SU-DHL-6 (cell line): Measurements from ENCODE around the gene MRPS2.

Experiments used
- H2AFZ ChIP-seq: fragments of 200-600 bp; sonication (generic); 2 replicates; pipeline ENCODE4 v1.6.1; 2014; ENCODE audit warnings: low read depth, mild to moderate bottlenecking, moderate library complexity, mixed read lengths, antibody characterized with exemption, low read length; ENCODE audit not compliant: severe bottlenecking
- H3F3A ChIP-seq: fragments of 200-600 bp; shearing (Covaris generic); 2 replicates; pipeline ENCODE4 v1.6.0; 2016; ENCODE audit warnings: antibody characterized with exemption, mild to moderate bottlenecking; ENCODE audit not compliant: insufficient read depth
- H3K27ac ChIP-seq: fragments of 200-600 bp; sonication (generic); 2 replicates; pipeline ENCODE4 v1.5.1; 2016; ENCODE audit warnings: low read depth, mild to moderate bottlenecking, low read length, moderate library complexity, mixed read lengths
- H3K27me3 ChIP-seq: fragments of 200-600 bp; sonication (generic), shearing (Covaris generic); 2 replicates; pipeline ENCODE4 v1.6.0; 2014; ENCODE audit warnings: mild to moderate bottlenecking, low read length
- H3K36me3 ChIP-seq: fragments of 200-600 bp; sonication (generic); 2 replicates; pipeline ENCODE4 v1.6.1; 2014; ENCODE audit warnings: mild to moderate bottlenecking, low read length, mixed read lengths
- H3K4me2 ChIP-seq: fragments of 300-600, 200-600 bp; shearing (Covaris generic), sonication (generic); 2 replicates; pipeline ENCODE4 v1.6.0; 2014; ENCODE audit warnings: low read length, low read depth, mild to moderate bottlenecking; ENCODE audit not compliant: poor library complexity, severe bottlenecking
- H3K4me3 ChIP-seq: fragments of 200-600 bp; sonication (generic); 2 replicates; pipeline ENCODE4 v1.5.1; 2014; ENCODE audit warnings: antibody characterized with exemption, low read length, mild to moderate bottlenecking, mixed read lengths; ENCODE audit not compliant: insufficient read depth, poor library complexity, severe bottlenecking
- H3K79me2 ChIP-seq: fragments of 200-600 bp; sonication (generic); 2 replicates; pipeline ENCODE4 v1.6.1; 2014; ENCODE audit warnings: mild to moderate bottlenecking, low read length, moderate library complexity; ENCODE audit not compliant: insufficient read depth
- H3K9ac ChIP-seq: fragments of 200-600 bp; sonication (generic); 2 replicates; pipeline ENCODE4 v1.7.0; 2014; ENCODE audit warnings: mild to moderate bottlenecking, low read length
- H3K9me2 ChIP-seq: fragments of 200-600 bp; sonication (generic); replicated peaks from 2 replicates; pipeline ENCODE4 v1.6.1; 2014; ENCODE audit warnings: low read length; ENCODE audit not compliant: insufficient read depth
- H3K9me3 ChIP-seq: fragments of 200-600 bp; sonication (generic); 2 replicates; pipeline ENCODE4 v1.6.1; 2014; ENCODE audit warnings: low read length, mixed read lengths; ENCODE audit not compliant: insufficient read depth
- H4K20me1 ChIP-seq: fragments of 200-600 bp; sonication (generic); 2 replicates; pipeline ENCODE4 v1.6.1; 2014; ENCODE audit warnings: low read depth, mild to moderate bottlenecking, antibody characterized with exemption, low read length, moderate library complexity, mixed read lengths
- CTCF ChIP-seq: fragments of 200-600 bp; sonication (generic); IDR thresholded peaks from one replicate; pipeline ENCODE4 v1.5.1; 2017; ENCODE audit warnings: antibody characterized with exemption, mild to moderate bottlenecking, low read length, moderate library complexity; ENCODE audit not compliant: insufficient read depth, poor library complexity, severe bottlenecking
- EZH2phosphoT487 ChIP-seq: fragments of 200-600 bp; sonication (generic), shearing (Covaris generic); conservative IDR thresholded peaks from 2 replicates; pipeline ENCODE4 v1.6.1; 2018; ENCODE audit warnings: mild to moderate bottlenecking, antibody characterized with exemption, low read length, moderate library complexity, mixed read lengths

The MRPS2 gene

GRCh38 chr9:135520916-135521607 is 20.6 kb downstream of the MRPS2 start, which contains the start of gene LCN1:
Gene LCN1, plus strand, starts transcription at chr9:135521440. Its CDS starts 58 bp downstream, at chr9:135521498.
- Histone ChIP-seq H3K27me3 (no peaks in the 10 kb centered on the region), H3K9ac (no peak within 1 kb of the TSS), H4K20me1 (no peaks in the 10 kb centered on the region), H3K36me3 (no peaks in the 10 kb centered on the region), H3K9me3 (no peaks in the 10 kb centered on the region), H3K4me3 (no peak within 1 kb of the TSS), H2AFZ (no peak within 1 kb of the TSS), H3K9me2 (no peaks in the 10 kb centered on the region), H3K4me2 (no peak within 1 kb of the TSS), H3F3A (no peaks in the 10 kb centered on the region), H3K27ac (no peak within 1 kb of the TSS), H3K79me2 (no peaks in the 10 kb centered on the region)
- TF ChIP-seq EZH2phosphoT487 (no peak), CTCF (no peak)

- no peaks in the 10 kb centered on the region for H3K79me2 ChIP-seq
- H3K4me3 ChIP-seq, result no peak overlapping the region
- no peaks in the 10 kb centered on the region for H3K27me3 ChIP-seq
- H4K20me1 ChIP-seq, result no peaks in the 10 kb centered on the region
- H3K9me2 ChIP-seq, result no peaks in the 10 kb centered on the region
- TF ChIP-seq EZH2phosphoT487, result no peak
- TF ChIP-seq CTCF, result no peak
- no peaks in the 10 kb centered on the region for H3K36me3 ChIP-seq
- no peak overlapping the region for H3K4me2 ChIP-seq
- H2AFZ ChIP-seq, result no peak overlapping the region
- no peak overlapping the region for H3K9ac ChIP-seq
- no peaks in the 10 kb centered on the region for H3F3A ChIP-seq
- no peak overlapping the region for H3K27ac ChIP-seq
- H3K9me3 ChIP-seq, result no peaks in the 10 kb centered on the region
Observed at GRCh38 chr9:135521608-135522095, 21.2 kb downstream of the MRPS2 start.

- Histone ChIP-seq H3K9ac (no peak overlapping the region), H3K4me2 (no peak overlapping the region), H3K27me3 (no peaks in the 10 kb centered on the region), H3K9me2 (no peaks in the 10 kb centered on the region), H3K9me3 (no peaks in the 10 kb centered on the region), H3K4me3 (no peak overlapping the region), H3F3A (no peaks in the 10 kb centered on the region), H3K36me3 (no peaks in the 10 kb centered on the region), H4K20me1 (no peaks in the 10 kb centered on the region), H2AFZ (no peak overlapping the region), H3K79me2 (no peaks in the 10 kb centered on the region), H3K27ac (no peak overlapping the region)
- no peak for TF ChIP-seq EZH2phosphoT487
- no peak for TF ChIP-seq CTCF
Observed at GRCh38 chr9:135522137-135522877, 21.8 kb downstream of the MRPS2 start.
